SH-SY5Y (cell line): Measurements from ENCODE around the gene IVD.

ENCODE experiments used
- GATA2 ChIP-seq: IDR thresholded peaks from 2 replicates; pipeline ENCODE4 v1.6.1; 2011; ENCODE audit warnings: mild to moderate bottlenecking, low read depth, low read length
- GATA3 ChIP-seq: IDR thresholded peaks from 2 replicates; pipeline ENCODE4 v1.6.1; 2011; ENCODE audit warnings: low read depth, mild to moderate bottlenecking, low read length, moderate library complexity

IVD gene

GRCh38 chr15:40415226-40415625 is 9.6 kb downstream of the IVD start:
- TF ChIP-seq GATA2 (no peak), GATA3 (no peak)

- no peak for TF ChIP-seq GATA3
- no peak for TF ChIP-seq GATA2
Measured at GRCh38 chr15:40416056-40416455, 10.5 kb downstream of the IVD start.

- TF ChIP-seq GATA3 (no peak), GATA2 (no peak)
Measured at GRCh38 chr15:40418126-40418525, 12.5 kb downstream of the IVD start.

GRCh38 chr15:40420071-40420713 is 14.6 kb downstream of the IVD start:
- no peak for TF ChIP-seq GATA3
- no peak for TF ChIP-seq GATA2

- TF ChIP-seq GATA2 (no peak), GATA3 (no peak)
Measured at GRCh38 chr15:40420793-40421192, 15.2 kb downstream of the IVD start.

GRCh38 chr15:40421246-40422157 is 15.9 kb downstream of the IVD start:
- no peak for TF ChIP-seq GATA3
- TF ChIP-seq GATA2 = no peak

GRCh38 chr15:40424483-40425115 is 19.0 kb downstream of the IVD start:
- TF ChIP-seq GATA2 (no peak), GATA3 (no peak)

- TF ChIP-seq GATA3 (no peak), GATA2 (no peak)
Measured at GRCh38 chr15:40425681-40426080, 20.1 kb downstream of the IVD start.

GRCh38 chr15:40427188-40427587 is 21.6 kb downstream of the IVD start:
- no peak for TF ChIP-seq GATA3
- no peak for TF ChIP-seq GATA2

- no peak for TF ChIP-seq GATA3
- TF ChIP-seq GATA2 = no peak
Measured at GRCh38 chr15:40428185-40428584, 22.6 kb downstream of the IVD start.

- no peak for TF ChIP-seq GATA3
- no peak for TF ChIP-seq GATA2
Measured at GRCh38 chr15:40429068-40429710, 23.6 kb downstream of the IVD start.

GRCh38 chr15:40430271-40430805 is 24.7 kb downstream of the IVD start:
- TF ChIP-seq GATA2 (no peak), GATA3 (no peak)

- TF ChIP-seq GATA2 (no peak), GATA3 (no peak)
Measured at GRCh38 chr15:40435023-40435709, 29.6 kb downstream of the IVD start.
